HG02973 (cell line): Measurements from ENCODE around the gene GLRA3.
A peak's percentile ranks its signal among the peaks of the same experiment; 100 is the strongest.
"Not testable (repeated sequence)": the region's sequence is repeated elsewhere in the genome, so short reads cannot be mapped to it uniquely, and the experiment has no call there.

Experiments used
- ATAC-seq: cut with Tn5 transposase; IDR thresholded peaks from one replicate; pipeline ENCODE4 v1.9.1; 2021; ENCODE audit warnings: moderate library complexity; ENCODE audit not compliant: unreplicated experiment

Gene GLRA3

GRCh38 chr4:174813292-174813691 lies 15.8 kb downstream of the GLRA3 start:
- no peak for ATAC-seq

- no peak for ATAC-seq
Observed at GRCh38 chr4:174810834-174811233, 18.2 kb downstream of the GLRA3 start.

GRCh38 chr4:174808836-174809235 lies 20.2 kb downstream of the GLRA3 start:
- ATAC-seq: no peak

DNA sequence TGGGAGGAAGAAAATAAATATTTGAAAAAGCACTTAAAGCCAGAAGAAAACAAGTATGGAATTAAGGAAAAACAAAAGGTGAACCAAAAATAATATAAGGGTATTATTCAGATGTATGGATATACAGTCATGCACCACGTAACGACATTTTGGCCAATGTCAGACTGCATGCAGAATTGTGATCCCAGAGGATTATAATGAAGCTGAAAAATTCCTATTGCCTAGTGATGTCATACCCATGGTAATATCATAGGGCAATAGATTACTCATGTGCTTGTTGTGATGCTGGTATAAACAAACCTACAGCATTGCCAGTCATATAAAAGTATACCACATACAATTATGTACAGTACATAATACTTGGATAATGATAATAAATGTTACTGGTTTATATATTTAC lies 20.9 kb downstream of the GLRA3 start:
- ATAC-seq: no peak

DNA sequence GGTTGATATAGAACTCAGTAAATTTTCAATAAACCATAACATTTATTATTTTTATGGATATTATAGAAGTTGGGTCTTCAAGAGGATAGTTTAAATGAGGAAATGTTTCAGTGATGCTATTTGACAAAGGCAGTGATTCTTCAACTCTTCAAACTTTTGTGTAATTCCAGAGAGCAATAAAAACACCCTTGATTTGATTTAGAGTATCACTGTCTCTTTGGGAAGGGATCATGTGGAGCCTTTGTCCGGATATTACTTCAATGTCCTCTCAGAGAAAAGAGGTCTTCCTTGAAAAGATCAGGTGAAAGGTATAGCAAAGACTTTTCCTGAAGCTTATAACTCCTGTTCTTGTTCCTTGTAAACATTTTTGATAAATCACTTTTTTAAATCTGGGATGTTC lies 23.3 kb downstream of the GLRA3 start:
- ATAC-seq: no peak

DNA sequence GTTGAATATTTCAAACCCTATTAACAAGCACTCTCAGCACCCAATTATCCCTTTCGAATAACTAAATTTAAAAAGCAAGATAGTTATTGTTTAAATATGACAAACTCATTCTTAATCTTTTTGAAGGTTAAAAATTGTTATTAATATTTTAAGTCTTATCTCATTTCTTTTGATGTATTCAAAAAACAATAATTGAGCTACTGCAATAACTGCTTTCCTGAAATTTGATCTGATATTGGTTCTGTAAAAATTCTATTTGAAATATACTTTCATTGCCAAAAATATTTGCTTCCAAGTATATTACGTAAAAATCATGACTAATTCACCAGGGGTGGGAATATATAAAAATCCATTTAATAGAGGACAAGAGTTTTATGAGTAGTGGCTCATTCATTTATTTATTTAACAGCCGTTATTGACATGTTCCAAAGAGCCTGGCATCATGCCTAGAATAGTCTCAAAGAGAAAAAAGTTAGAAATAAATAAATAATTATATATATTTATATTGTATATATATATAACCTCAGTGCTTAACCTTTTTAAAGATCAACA lies 34.4 kb downstream of the GLRA3 start:
- no peak for ATAC-seq

GRCh38 chr4:174789657-174790056 lies 39.4 kb downstream of the GLRA3 start:
- no peak for ATAC-seq

DNA sequence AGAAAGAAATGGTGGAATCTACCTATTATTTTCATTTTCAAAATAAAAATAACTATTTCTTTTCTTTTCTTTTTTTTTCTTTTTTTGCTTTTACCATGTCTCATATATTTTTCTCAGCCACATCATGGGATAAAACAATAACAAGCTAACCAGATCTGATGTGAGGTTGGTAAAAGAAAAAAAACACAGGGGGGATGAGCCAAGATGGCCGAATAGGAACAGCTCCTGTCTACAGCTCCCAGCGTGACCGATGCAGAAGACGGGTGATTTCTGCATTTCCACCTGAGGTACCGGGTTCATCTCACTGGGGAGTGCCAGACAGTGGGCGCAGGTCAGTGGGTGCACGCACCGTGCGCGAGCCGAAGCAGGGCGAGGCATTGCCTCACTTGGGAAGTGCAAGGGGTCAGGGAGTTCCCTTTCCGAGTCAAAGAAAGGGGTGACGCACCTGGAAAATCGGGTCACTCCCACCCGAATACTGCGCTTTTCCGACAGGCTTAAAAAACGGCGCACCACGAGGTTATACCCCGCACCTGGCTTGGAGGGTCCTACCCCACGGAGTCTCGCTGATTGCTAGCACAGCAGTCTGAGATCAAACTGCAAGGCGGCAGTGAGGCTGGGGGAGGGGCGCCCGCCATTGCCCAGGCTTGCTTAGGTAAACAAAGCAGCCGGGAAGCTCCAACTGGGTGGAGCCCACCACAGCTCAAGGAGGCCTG lies 50.6 kb downstream of the GLRA3 start:
- ATAC-seq: not testable (repeated sequence)

DNA sequence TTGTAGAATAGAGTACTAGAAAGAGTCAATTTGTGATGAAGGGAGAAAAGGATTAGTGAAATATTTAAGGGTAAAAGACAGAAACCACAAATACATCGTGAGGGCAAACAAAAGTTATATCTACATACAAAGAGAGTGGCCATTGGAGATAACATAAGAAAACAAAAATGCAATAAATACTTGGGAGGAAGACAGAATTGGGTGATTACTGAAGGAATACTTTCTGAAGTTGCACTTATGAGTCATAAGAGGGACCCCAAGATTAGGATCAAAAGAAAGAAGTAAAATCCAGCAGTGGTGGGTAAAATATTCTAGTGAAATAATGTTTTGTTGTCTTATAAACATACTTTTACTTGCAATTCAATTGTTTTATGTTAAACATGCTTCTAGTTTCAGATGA lies 53.7 kb downstream of the GLRA3 start:
- ATAC-seq: no peak

DNA sequence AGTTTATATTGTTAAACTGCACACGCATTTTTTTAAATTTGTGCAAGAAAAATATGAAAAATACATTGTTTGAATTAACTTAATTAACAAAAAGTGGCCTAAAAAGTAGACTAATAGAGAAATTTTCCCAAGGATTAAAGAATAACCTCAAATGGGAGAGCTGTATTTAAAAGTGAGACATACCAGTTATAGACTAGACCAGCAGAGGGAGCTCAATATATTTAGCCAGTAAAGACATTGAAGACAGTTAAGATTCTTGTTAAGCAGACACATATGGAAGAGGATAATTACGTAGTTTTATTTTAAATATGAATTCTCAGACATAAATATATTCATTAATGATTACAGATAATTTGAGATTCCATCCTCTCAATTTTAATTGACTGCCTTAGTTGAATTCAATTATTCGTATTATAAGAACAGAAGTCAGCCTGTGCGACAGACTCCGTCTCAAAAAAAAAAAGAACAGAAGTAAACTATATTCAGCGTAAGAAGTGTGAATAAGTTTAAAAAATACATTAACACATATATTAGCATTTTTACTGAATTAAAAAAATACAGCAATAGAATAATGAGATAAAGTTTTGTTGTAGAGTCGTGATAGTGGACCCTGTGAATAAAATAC lies 64.8 kb downstream of the GLRA3 start:
- ATAC-seq: peak; percentile 70

GRCh38 chr4:174763454-174764104 lies 65.5 kb downstream of the GLRA3 start:
- peak; percentile 82 for ATAC-seq

- ATAC-seq: no peak
Observed at GRCh38 chr4:174761451-174761850, 67.6 kb downstream of the GLRA3 start.

GRCh38 chr4:174757736-174758135 lies 71.3 kb downstream of the GLRA3 start:
- no peak for ATAC-seq

DNA sequence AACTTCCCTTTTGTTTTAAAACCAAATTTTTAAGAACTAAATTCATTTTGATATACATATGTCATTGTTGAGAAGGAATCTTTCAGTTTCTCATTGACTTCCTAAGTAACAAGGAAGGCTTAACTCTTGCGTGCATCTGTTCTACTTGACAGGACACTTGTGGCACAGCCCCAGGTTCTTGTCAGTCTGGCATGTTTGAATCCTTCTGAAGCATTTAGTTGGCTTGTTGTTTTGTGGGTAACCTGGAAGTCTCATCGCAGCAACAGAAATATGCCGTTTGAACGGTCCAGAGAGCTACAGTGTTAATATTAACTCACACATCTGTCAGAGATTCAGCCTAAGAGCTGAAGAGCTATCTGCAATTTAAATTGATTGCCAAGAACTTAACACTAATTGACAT lies 76.0 kb downstream of the GLRA3 start:
- ATAC-seq: no peak

- ATAC-seq: no peak
Observed at GRCh38 chr4:174752026-174752425, 77.0 kb downstream of the GLRA3 start.

DNA sequence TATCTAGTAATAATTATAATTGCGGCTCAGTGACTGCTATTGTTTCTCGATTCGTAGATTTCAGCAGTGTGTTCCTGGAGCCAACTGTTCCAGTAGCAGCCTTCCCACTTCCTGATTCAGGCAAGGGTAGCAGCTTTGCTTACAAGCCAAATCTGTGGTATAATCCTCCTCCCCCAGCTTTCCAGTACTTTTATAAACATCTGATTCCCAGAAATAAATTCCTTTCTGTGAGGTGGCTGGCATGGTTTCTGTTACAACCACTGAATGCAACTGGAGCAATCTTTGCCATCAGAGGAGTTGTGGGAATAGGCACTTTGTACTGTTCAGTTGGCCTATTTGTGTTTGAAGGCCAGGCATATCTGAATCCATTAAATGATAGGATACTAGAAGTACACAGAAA lies 80.0 kb downstream of the GLRA3 start:
- ATAC-seq: no peak

DNA sequence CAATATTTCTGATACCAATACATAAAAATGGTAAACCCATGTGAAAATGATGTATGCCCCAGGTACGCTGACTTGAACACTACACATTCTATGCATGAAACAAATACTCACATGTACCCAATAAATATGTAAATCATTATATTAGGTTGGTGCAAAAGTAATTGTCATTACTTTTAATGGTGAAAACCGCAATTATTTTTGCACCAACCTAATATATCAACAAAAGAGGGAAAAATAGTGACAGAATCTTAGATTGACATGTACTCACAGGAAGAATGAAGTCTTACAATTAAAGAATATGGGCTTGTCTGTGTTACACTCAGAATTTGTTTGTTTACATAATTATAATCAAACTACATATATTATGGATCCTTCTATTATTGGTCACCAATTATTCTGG lies 82.3 kb downstream of the GLRA3 start:
- ATAC-seq: no peak

GRCh38 chr4:174742561-174742960 lies 86.5 kb downstream of the GLRA3 start:
- no peak for ATAC-seq

GRCh38 chr4:174739576-174739975 lies 89.5 kb downstream of the GLRA3 start:
- ATAC-seq: no peak

- ATAC-seq: no peak
Observed at GRCh38 chr4:174734181-174734580, 94.9 kb downstream of the GLRA3 start.

GRCh38 chr4:174717828-174718227 lies 111.2 kb downstream of the GLRA3 start:
- no peak for ATAC-seq
